ENCODE data around the gene ASXL1.

GRCh38 chr20:32487381-32487780 lies 129.2 kb downstream of the ASXL1 start:
- no peak for TF ChIP-seq CTCF (IDR thresholded peaks at IDR 0.05)
- no peak for TF ChIP-seq GABPA (IDR thresholded peaks at IDR 0.05; ENCODE audit: low read depth)
- no peak for TF ChIP-seq GATA2 (CRISPR knock-in tag; IDR thresholded peaks at IDR 0.05)
- no peak for TF ChIP-seq FOXM1 (IDR thresholded peaks at IDR 0.05; ENCODE audit: low read depth)
- TF ChIP-seq USF1 (IDR thresholded peaks at IDR 0.05; ENCODE audit: borderline replicate concordance, low read depth) = no peak
- TF ChIP-seq MXI1 (IDR thresholded peaks at IDR 0.05; ENCODE audit: low read depth, low read length) = no peak
- TF ChIP-seq TAF1 (IDR thresholded peaks at IDR 0.05; ENCODE audit: borderline replicate concordance, low read depth, low read length) = no peak
- TF ChIP-seq SIN3A (IDR thresholded peaks at IDR 0.05; ENCODE audit: borderline replicate concordance, low read depth, low read length) = no peak
- TF ChIP-seq EP300 (IDR thresholded peaks at IDR 0.05; ENCODE audit: borderline replicate concordance in 1 of 2, low read depth in 1 of 2, low read length in 1 of 2) = no peak
- TF ChIP-seq MAX (IDR thresholded peaks at IDR 0.05; ENCODE audit: low read depth) = no peak
- TF ChIP-seq USF2 (IDR thresholded peaks at IDR 0.05; ENCODE audit: borderline replicate concordance, low read depth, low read length) = no peak
